GM18951 (cell line): ENCODE results near the gene RAB3C.

ENCODE experiments used
- POLR2A ChIP-seq: IDR thresholded peaks from 4 replicates; pipeline ENCODE4 v1.6.1; 2011; ENCODE audit warnings: mild to moderate bottlenecking; ENCODE audit not compliant: insufficient read length, insufficient read depth; ENCODE audit errors: extremely low read depth
- in situ Hi-C: fragments of 300-500 bp; cut with MboI; formaldehyde crosslinking; loops from one replicate; pipeline ENCODE4 v1.12.0; 2022; ENCODE audit warnings: low sequenced_read_pairs, mixed read lengths, inconsistent platforms; ENCODE audit not compliant: unreplicated experiment

The RAB3C gene

DNA sequence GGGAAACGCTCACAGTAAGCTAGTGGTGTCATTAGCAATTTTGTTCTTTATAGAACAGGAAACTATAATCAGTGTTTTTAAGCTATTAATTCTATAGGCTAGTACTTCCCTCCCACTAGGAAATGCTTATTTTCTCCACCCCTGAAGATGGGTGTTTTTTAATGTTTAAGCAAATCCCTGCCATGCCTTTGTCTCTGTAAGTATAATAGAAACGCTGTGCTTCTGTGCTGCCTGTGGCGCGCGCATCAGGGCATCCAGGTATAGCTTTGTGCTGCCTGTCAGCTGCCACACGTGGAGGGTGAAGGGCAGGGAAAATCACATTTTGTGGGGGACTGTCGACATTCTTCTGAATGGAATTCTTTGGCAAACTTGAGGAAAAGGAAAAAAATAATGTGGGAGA lies 217.5 kb downstream of the RAB3C start:
- TF ChIP-seq POLR2A = no peak
- in situ Hi-C loops = no loop called here

GRCh38 chr5:58800861-58801540 lies 218.1 kb downstream of the RAB3C start:
- TF ChIP-seq POLR2A = no peak
- in situ Hi-C loops = no loop called here

DNA sequence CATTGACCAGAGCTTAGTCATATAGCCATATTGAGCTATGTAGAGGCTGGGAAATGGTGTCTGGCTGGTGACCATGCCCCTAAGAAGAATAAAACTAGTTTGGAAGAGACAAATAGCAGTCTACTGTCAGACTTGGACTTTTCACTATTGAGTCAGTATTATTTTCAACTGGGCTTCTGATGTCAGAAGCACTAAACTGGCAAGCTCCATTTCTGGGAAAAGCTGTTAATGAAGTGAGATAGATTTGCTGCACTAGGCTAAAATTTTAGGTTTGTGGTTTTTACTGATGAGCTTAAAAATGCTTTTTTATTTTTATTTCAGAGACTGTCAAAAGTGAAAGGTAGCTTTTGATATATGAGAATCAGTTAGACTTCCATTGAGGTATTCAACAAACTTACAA lies 220.2 kb downstream of the RAB3C start:
- in situ Hi-C loops = no loop called here
- TF ChIP-seq POLR2A = no peak

- in situ Hi-C loops = no loop called here
- no peak for TF ChIP-seq POLR2A
These were observed 221.4 kb downstream of the RAB3C start for GRCh38 chr5:58804291-58804690.

DNA sequence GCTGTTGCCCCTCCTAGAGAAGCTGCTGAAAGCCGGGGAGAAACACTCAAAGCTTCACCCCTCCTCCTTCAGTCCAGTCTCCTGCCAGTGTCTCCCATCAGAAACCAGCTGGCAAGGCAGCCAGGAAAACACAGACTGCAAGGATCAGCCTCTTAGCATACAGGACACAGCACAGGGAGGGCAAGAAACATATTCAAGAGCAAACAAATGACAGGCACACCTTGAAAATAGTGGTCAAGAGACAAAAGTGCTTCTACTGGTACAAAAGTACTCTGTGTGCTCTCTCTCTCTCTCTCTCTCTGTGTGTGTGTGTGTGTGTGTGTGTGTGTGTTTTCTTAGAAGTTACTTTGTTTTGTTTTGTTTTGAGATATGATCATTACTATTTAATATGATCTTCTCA lies 227.2 kb downstream of the RAB3C start:
- in situ Hi-C loops = no loop called here
- TF ChIP-seq POLR2A = no peak

GRCh38 chr5:58813855-58814254 lies 231.0 kb downstream of the RAB3C start:
- no peak for TF ChIP-seq POLR2A
- in situ Hi-C loops = no loop called here

- no peak for TF ChIP-seq POLR2A
- in situ Hi-C loops = no loop called here
These were observed 233.4 kb downstream of the RAB3C start for GRCh38 chr5:58816181-58816731.

- TF ChIP-seq POLR2A = no peak
- in situ Hi-C loops = no loop called here
These were observed 235.6 kb downstream of the RAB3C start for GRCh38 chr5:58818465-58818864.

- in situ Hi-C loops = loop anchor here (25.0 kb wide), 1 partner anchor 338 kb away; the partner anchor contains the start of gene GAPT
- TF ChIP-seq POLR2A = no peak
These were observed 242.6 kb downstream of the RAB3C start for GRCh38 chr5:58825441-58825840.

- in situ Hi-C loops = loop anchor here (25.0 kb wide), 1 partner anchor 339 kb away; the partner anchor contains the start of gene GAPT
- TF ChIP-seq POLR2A = no peak
These were observed 243.0 kb downstream of the RAB3C start for GRCh38 chr5:58825899-58826298.

- in situ Hi-C loops = loop anchor here (25.0 kb wide), 1 partner anchor 340 kb away; the partner anchor contains the start of gene GAPT
These were observed 244.6 kb downstream of the RAB3C start for GRCh38 chr5:58827463-58827862.

GRCh38 chr5:58828258-58828657 lies 245.4 kb downstream of the RAB3C start:
- in situ Hi-C loops = loop anchor here (25.0 kb wide), 1 partner anchor 341 kb away; the partner anchor contains the start of gene GAPT
- no peak for TF ChIP-seq POLR2A

More at GRCh38 chr5:58827463-58827862, 244.6 kb downstream of the RAB3C start:
- no peak for TF ChIP-seq POLR2A

DNA sequence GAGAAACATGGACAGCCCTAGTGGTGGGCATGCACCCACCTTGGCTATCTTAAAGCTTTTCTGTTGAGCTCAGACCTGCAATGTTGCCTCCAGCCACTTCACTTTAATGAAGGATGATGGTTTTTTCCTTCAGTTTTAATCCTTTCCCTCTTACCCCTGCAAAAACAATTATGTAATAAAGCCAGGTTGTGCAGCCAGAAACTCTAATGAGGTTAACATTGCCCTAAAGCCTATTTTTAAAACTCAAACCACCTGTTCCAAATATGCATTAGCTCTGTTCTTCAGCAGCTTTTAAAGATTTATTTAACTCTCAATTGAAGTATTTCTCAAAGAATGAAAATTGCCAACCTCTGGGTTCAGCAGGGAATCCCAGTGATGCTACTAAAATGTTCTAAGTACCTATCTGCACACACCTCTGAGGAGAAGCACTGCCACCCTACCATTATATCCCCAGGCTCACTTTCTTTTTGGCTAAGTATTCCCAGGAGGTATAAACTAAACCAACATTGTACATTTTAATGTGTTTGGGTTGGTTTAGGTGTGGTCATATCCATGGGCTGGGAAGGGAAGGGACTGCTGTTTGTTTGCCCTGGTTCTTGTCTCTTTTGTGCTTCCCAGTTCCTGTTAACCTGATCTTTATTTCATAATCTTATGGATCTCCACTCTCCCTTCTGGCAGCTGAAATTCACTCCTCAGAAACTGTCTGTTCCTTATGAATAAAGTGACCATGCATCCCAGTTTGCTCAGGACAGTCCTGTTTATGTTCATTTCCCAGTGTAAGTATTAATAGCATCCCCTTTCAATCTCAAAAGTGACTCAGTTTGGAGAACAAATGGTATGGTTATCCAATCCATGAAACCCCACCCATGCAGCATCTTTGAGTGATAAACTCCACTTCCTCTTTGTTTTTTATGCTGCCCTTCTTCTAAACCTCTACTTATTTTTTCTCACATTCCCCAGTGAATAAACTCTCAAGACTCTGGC lies 251.7 kb downstream of the RAB3C start:
- in situ Hi-C loops = loop anchor here (25.0 kb wide), 1 partner anchor 347 kb away; the partner anchor contains the start of gene GAPT
- TF ChIP-seq POLR2A = no peak

- in situ Hi-C loops = loop anchor here (25.0 kb wide), 1 partner anchor 349 kb away; the partner anchor contains the start of gene GAPT
- TF ChIP-seq POLR2A = no peak
These were observed 253.5 kb downstream of the RAB3C start for GRCh38 chr5:58836351-58836750.
